BLaER1 (cell line): ENCODE data around the gene PTPRD.
"Not testable (repeated sequence)": the region's sequence is repeated elsewhere in the genome, so short reads cannot be mapped to it uniquely, and the experiment has no call there.

Experiments
- H3K27ac ChIP-seq: shearing (Covaris generic); formaldehyde crosslinking; 2 replicates; pipeline ENCODE4 v1.8.1; 2022
- H3K27me3 ChIP-seq: shearing (Covaris generic); formaldehyde crosslinking; 2 replicates; pipeline ENCODE4 v1.8.1; 2022
- H3K36me3 ChIP-seq: shearing (Covaris generic); formaldehyde crosslinking; 2 replicates; pipeline ENCODE4 v1.8.1; 2022
- H3K4me1 ChIP-seq: shearing (Covaris generic); formaldehyde crosslinking; 2 replicates; pipeline ENCODE4 v1.8.1; 2022
- H3K4me2 ChIP-seq: shearing (Covaris generic); formaldehyde crosslinking; 2 replicates; pipeline ENCODE4 v1.8.1; 2022
- H3K4me3 ChIP-seq: shearing (Covaris generic); formaldehyde crosslinking; 2 replicates; pipeline ENCODE4 v1.8.1; 2022
- H3K9ac ChIP-seq: shearing (Covaris generic); formaldehyde crosslinking; 2 replicates; pipeline ENCODE4 v1.8.1; 2022
- H3K9me3 ChIP-seq: shearing (Covaris generic); formaldehyde crosslinking; 2 replicates; pipeline ENCODE4 v1.8.1; 2022
- H4K20me1 ChIP-seq: shearing (Covaris generic); formaldehyde crosslinking; 2 replicates; pipeline ENCODE4 v1.8.1; 2022
- Cebpa-rat ChIP-seq: shearing (Covaris generic); IDR thresholded peaks from 2 replicates; pipeline ENCODE4 v1.8.1; 2022

Gene PTPRD

GRCh38 chr9:8926461-8926860 lies 1686.3 kb downstream of the PTPRD start:
- Histone ChIP-seq H3K9me3 (no peaks in the 10 kb centered on the region), H3K4me3 (no peak overlapping the region), H3K27ac (no peak overlapping the region), H3K4me2 (no peak overlapping the region), H3K9ac (no peak overlapping the region), H3K4me1 (no peaks in the 10 kb centered on the region), H3K36me3 (no peaks in the 10 kb centered on the region), H3K27me3 (no peaks in the 10 kb centered on the region), H4K20me1 (no peaks in the 10 kb centered on the region)
- no peak for TF ChIP-seq Cebpa-rat

- no peak overlapping the region for H3K4me3 ChIP-seq
- no peaks in the 10 kb centered on the region for H3K4me1 ChIP-seq
- no peaks in the 10 kb centered on the region for H4K20me1 ChIP-seq
- H3K4me2 ChIP-seq, result no peak overlapping the region
- no peak for TF ChIP-seq Cebpa-rat
- no peaks in the 10 kb centered on the region for H3K27me3 ChIP-seq
- H3K9me3 ChIP-seq, result no peaks in the 10 kb centered on the region
- H3K9ac ChIP-seq, result no peak overlapping the region
- no peaks in the 10 kb centered on the region for H3K36me3 ChIP-seq
- H3K27ac ChIP-seq, result no peak overlapping the region
Observed at GRCh38 chr9:8924562-8924961, 1688.2 kb downstream of the PTPRD start.

DNA sequence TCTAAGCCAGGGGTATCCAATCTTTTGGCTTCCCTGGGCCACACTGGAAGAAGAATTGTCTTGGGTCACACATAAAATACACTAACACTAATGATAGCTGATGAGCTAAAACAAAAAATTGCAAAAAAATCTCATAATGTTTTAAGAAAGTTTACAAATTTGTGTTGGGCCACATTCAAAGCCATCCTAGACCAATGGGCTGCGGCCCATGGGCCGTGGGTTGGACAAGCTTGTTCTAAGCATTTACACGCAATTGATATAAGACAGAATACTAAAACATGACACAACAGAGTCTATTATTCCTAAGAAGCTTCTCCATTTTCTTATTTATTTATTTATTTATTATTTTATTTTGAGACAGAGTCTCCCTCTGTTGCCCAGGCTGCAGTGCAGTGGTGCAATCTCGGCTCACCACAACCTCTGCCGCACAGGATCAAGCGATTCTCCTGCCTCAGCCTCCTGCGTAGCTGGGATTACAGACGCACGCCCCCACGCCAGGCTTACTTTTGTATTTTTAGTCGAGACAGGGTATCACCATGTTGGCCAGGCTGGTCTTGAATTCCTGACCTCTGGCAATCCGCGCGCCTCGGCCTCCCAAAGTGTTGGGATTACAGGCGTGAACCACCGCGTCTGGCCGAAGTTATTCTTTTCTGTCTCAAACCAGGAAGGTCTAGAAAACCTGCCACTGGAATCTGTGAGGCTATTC lies 1692.2 kb downstream of the PTPRD start:
- H3K4me1 ChIP-seq, H3K27me3 ChIP-seq, H3K9ac ChIP-seq, H3K4me3 ChIP-seq, H3K27ac ChIP-seq, H4K20me1 ChIP-seq, H3K4me2 ChIP-seq, H3K9me3 ChIP-seq, H3K36me3 ChIP-seq: not testable (repeated sequence)

GRCh38 chr9:8917956-8918739 lies 1694.7 kb downstream of the PTPRD start:
- no peaks in the 10 kb centered on the region for H4K20me1 ChIP-seq
- no peaks in the 10 kb centered on the region for H3K27me3 ChIP-seq
- H3K4me2 ChIP-seq, result no peak overlapping the region
- TF ChIP-seq Cebpa-rat, result no peak
- H3K4me1 ChIP-seq, result no peaks in the 10 kb centered on the region
- no peaks in the 10 kb centered on the region for H3K9me3 ChIP-seq
- no peak overlapping the region for H3K9ac ChIP-seq
- no peak overlapping the region for H3K4me3 ChIP-seq
- no peaks in the 10 kb centered on the region for H3K36me3 ChIP-seq
- H3K27ac ChIP-seq, result no peak overlapping the region

- H3K36me3 ChIP-seq, result no peaks in the 10 kb centered on the region
- H4K20me1 ChIP-seq, result no peaks in the 10 kb centered on the region
- H3K9ac ChIP-seq, result no peak overlapping the region
- no peaks in the 10 kb centered on the region for H3K9me3 ChIP-seq
- no peak for TF ChIP-seq Cebpa-rat
- H3K4me2 ChIP-seq, result no peak overlapping the region
- H3K27ac ChIP-seq, result no peak overlapping the region
- H3K27me3 ChIP-seq, result no peaks in the 10 kb centered on the region
- H3K4me3 ChIP-seq, result no peak overlapping the region
- H3K4me1 ChIP-seq, result no peaks in the 10 kb centered on the region
Observed at GRCh38 chr9:8916771-8917170, 1696.0 kb downstream of the PTPRD start.

GRCh38 chr9:8907868-8908267 lies 1704.9 kb downstream of the PTPRD start:
- H3K27ac ChIP-seq, result no peak overlapping the region
- no peak overlapping the region for H3K9ac ChIP-seq
- H4K20me1 ChIP-seq, result no peaks in the 10 kb centered on the region
- no peaks in the 10 kb centered on the region for H3K27me3 ChIP-seq
- no peaks in the 10 kb centered on the region for H3K36me3 ChIP-seq
- no peaks in the 10 kb centered on the region for H3K4me1 ChIP-seq
- TF ChIP-seq Cebpa-rat, result no peak
- 0 out of 2 replicates have a peak, but pooled peaks cover 3% of the 10 kb centered on the region for H3K9me3 ChIP-seq
- no peak overlapping the region for H3K4me3 ChIP-seq
- no peak overlapping the region for H3K4me2 ChIP-seq

- H3K36me3 ChIP-seq, result no peaks in the 10 kb centered on the region
- H4K20me1 ChIP-seq, result no peaks in the 10 kb centered on the region
- H3K27me3 ChIP-seq, result no peaks in the 10 kb centered on the region
- no peak overlapping the region for H3K4me3 ChIP-seq
- TF ChIP-seq Cebpa-rat, result no peak
- H3K27ac ChIP-seq, result no peak overlapping the region
- H3K9ac ChIP-seq, result no peak overlapping the region
- H3K9me3 ChIP-seq, result 0 out of 2 replicates have a peak, but pooled peaks cover 3% of the 10 kb centered on the region
- H3K4me1 ChIP-seq, result no peaks in the 10 kb centered on the region
- H3K4me2 ChIP-seq, result no peak overlapping the region
Observed at GRCh38 chr9:8905731-8906130, 1707.1 kb downstream of the PTPRD start.

DNA sequence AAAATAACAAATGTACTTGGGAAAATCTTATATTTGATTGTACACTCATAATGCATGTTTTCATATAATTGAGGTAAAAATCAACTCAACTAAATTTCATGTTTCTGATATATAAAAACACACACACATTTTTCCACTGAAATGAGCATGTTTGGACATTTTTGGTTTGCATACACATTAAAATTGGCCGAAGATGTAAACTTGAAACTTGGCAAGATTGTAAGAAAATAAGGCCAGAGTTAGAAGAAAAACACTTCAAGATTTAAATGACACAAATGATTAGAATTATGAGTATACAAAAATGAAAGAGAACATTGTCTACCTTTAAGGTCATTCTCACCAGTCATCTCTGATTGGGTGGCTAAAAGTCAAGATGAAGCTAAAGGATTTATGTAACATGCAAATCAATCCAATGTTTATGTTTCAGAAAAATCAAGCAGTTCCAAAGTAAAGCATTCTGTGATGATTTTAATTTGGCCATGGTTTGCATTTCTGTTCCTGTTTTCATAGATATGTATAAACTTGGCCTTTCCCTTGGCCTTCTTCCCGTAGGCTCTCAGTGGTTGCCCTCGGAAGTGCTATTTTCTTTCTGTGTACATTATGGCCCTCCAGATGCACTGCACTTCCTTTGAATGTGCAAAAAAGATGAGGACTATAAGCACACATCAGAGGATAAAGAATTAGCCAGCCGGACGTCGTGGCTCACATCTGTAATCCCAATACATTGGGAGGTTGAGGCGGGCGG lies 1707.9 kb downstream of the PTPRD start:
- Histone ChIP-seq H3K9ac (no peak overlapping the region), H3K4me1 (no peaks in the 10 kb centered on the region), H4K20me1 (no peaks in the 10 kb centered on the region), H3K4me3 (no peak overlapping the region), H3K27me3 (no peaks in the 10 kb centered on the region), H3K27ac (no peak overlapping the region), H3K4me2 (no peak overlapping the region), H3K9me3 (0 out of 2 replicates have a peak, but pooled peaks cover 3% of the 10 kb centered on the region), H3K36me3 (no peaks in the 10 kb centered on the region)
- TF ChIP-seq Cebpa-rat, result no peak

DNA sequence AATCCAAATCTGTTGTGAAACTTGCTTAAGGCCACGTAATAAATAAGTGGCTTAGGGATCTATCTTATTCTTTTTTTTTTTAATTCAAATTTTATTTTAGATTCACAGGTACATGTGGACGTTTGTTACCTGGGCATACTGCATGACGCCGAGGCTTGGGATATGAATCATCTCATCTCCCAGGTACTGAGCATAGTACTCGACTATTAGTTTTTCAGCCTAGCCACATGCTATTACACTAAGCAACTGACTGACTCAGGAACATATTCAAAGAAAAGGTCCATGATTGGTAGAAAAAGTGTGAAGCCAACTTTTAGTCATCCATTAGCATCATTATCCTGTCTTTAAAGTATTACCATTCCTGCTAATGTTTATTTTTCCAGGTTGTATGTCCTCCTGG lies 1709.7 kb downstream of the PTPRD start:
- Histone ChIP-seq H3K27me3 (no peaks in the 10 kb centered on the region), H3K9me3 (0 out of 2 replicates have a peak, but pooled peaks cover 3% of the 10 kb centered on the region), H3K4me1 (no peaks in the 10 kb centered on the region), H4K20me1 (no peaks in the 10 kb centered on the region), H3K27ac (no peak overlapping the region), H3K36me3 (no peaks in the 10 kb centered on the region), H3K4me3 (no peak overlapping the region), H3K9ac (no peak overlapping the region), H3K4me2 (no peak overlapping the region)
- TF ChIP-seq Cebpa-rat, result no peak

- H3K9me3 ChIP-seq, result no peaks in the 10 kb centered on the region
- no peak overlapping the region for H3K4me2 ChIP-seq
- H3K4me3 ChIP-seq, result no peak overlapping the region
- no peak overlapping the region for H3K9ac ChIP-seq
- no peaks in the 10 kb centered on the region for H3K27me3 ChIP-seq
- no peaks in the 10 kb centered on the region for H4K20me1 ChIP-seq
- H3K4me1 ChIP-seq, result no peaks in the 10 kb centered on the region
- H3K27ac ChIP-seq, result no peak overlapping the region
- no peak for TF ChIP-seq Cebpa-rat
- no peaks in the 10 kb centered on the region for H3K36me3 ChIP-seq
Observed at GRCh38 chr9:8901146-8901545, 1711.7 kb downstream of the PTPRD start.
